ENCODE measurements around the gene KHDRBS2. TPM values are rescaled to one million over a fixed set of nuclear protein-coding genes. Genes with fewer than 3 reads are reported as not detected.

Gene KHDRBS2
- total RNA-seq, 1 donor, result not detected

GRCh38 chr6:62146954-62147853 is 138.8 kb downstream of the KHDRBS2 start:
- Histone ChIP-seq H3K27me3 (ENCODE audit: insufficient read depth, low read length) (no peaks in the 10 kb centered on the region), H3K27ac (ENCODE audit: low read depth, low read length) (no peak overlapping the region), H2AFZ (ENCODE audit: low read length) (no peak overlapping the region), H3K9me3 (ENCODE audit: low read depth, low read length) (peaks cover 2% of the 10 kb centered on the region), H3K4me2 (ENCODE audit: insufficient read depth, low read length) (no peak overlapping the region), H3K79me2 (ENCODE audit: insufficient read depth, low read length) (no peaks in the 10 kb centered on the region), H3K36me3 (ENCODE audit: insufficient read depth, low read length) (no peaks in the 10 kb centered on the region), H3K4me1 (ENCODE audit: insufficient read depth, low read length) (no peaks in the 10 kb centered on the region), H3K4me3 (ENCODE audit: insufficient read depth, low read length) (no peak overlapping the region), H4K20me1 (ENCODE audit: insufficient read depth, low read length) (no peaks in the 10 kb centered on the region)
- DNase-seq (ENCODE audit: insufficient read length, low spot score, missing footprints), result no peak
- TF ChIP-seq, protein P1, sequence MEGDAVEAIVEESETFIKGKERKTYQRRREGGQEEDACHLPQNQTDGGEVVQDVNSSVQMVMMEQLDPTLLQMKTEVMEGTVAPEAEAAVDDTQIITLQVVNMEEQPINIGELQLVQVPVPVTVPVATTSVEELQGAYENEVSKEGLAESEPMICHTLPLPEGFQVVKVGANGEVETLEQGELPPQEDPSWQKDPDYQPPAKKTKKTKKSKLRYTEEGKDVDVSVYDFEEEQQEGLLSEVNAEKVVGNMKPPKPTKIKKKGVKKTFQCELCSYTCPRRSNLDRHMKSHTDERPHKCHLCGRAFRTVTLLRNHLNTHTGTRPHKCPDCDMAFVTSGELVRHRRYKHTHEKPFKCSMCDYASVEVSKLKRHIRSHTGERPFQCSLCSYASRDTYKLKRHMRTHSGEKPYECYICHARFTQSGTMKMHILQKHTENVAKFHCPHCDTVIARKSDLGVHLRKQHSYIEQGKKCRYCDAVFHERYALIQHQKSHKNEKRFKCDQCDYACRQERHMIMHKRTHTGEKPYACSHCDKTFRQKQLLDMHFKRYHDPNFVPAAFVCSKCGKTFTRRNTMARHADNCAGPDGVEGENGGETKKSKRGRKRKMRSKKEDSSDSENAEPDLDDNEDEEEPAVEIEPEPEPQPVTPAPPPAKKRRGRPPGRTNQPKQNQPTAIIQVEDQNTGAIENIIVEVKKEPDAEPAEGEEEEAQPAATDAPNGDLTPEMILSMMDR (IDR thresholded peaks at IDR 0.05; ENCODE audit: extremely low read depth, low read depth, low read length), result no peak

DNA sequence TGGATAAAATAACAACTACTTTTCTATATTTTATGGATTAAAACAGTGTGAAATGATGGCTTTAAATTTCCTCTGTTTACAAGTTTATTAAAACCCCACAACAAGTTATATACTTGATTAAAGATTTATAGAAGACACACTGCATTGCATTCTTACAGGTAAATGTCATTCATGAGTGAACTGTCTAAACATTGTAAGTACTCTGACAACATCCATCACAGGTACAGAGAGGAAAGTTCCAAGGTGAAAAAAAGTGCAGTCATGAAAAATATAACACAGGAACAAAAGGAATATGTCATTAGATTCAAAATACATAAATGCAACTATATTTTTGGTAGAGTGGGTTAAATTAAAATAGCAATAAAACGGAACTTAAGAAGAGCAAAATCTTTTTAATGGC is 156.9 kb downstream of the KHDRBS2 start:
- H2AFZ ChIP-seq (ENCODE audit: low read length), result no peak overlapping the region
- H3K79me2 ChIP-seq (ENCODE audit: insufficient read depth, low read length), result no peaks in the 10 kb centered on the region
- H3K27me3 ChIP-seq (ENCODE audit: insufficient read depth, low read length), result no peaks in the 10 kb centered on the region
- no peak overlapping the region for H3K27ac ChIP-seq (ENCODE audit: low read depth, low read length)
- no peak overlapping the region for H3K4me3 ChIP-seq (ENCODE audit: insufficient read depth, low read length)
- no peak overlapping the region for H3K4me2 ChIP-seq (ENCODE audit: insufficient read depth, low read length)
- H3K36me3 ChIP-seq (ENCODE audit: insufficient read depth, low read length), result no peaks in the 10 kb centered on the region
- no peaks in the 10 kb centered on the region for H4K20me1 ChIP-seq (ENCODE audit: insufficient read depth, low read length)
- H3K4me1 ChIP-seq (ENCODE audit: insufficient read depth, low read length), result no peaks in the 10 kb centered on the region
- DNase-seq (ENCODE audit: insufficient read length, low spot score, missing footprints), result no peak
- no peaks in the 10 kb centered on the region for H3K9me3 ChIP-seq (ENCODE audit: low read depth, low read length)
- TF ChIP-seq, protein P1 (IDR thresholded peaks at IDR 0.05; ENCODE audit: extremely low read depth, low read depth, low read length), result no peak

GRCh38 chr6:62119401-62119800 is 166.6 kb downstream of the KHDRBS2 start:
- TF ChIP-seq, protein P1 (IDR thresholded peaks at IDR 0.05; ENCODE audit: extremely low read depth, low read depth, low read length), result no peak
- H3K27me3 ChIP-seq (ENCODE audit: insufficient read depth, low read length), result no peaks in the 10 kb centered on the region
- H3K27ac ChIP-seq (ENCODE audit: low read depth, low read length), result no peak overlapping the region
- H2AFZ ChIP-seq (ENCODE audit: low read length), result no peak overlapping the region
- no peak overlapping the region for H3K4me2 ChIP-seq (ENCODE audit: insufficient read depth, low read length)
- H3K4me1 ChIP-seq (ENCODE audit: insufficient read depth, low read length), result no peaks in the 10 kb centered on the region
- no peak for DNase-seq (ENCODE audit: insufficient read length, low spot score, missing footprints)
- no peaks in the 10 kb centered on the region for H3K36me3 ChIP-seq (ENCODE audit: insufficient read depth, low read length)
- no peak overlapping the region for H3K4me3 ChIP-seq (ENCODE audit: insufficient read depth, low read length)
- no peaks in the 10 kb centered on the region for H3K79me2 ChIP-seq (ENCODE audit: insufficient read depth, low read length)
- no peaks in the 10 kb centered on the region for H4K20me1 ChIP-seq (ENCODE audit: insufficient read depth, low read length)
- no peaks in the 10 kb centered on the region for H3K9me3 ChIP-seq (ENCODE audit: low read depth, low read length)

DNA sequence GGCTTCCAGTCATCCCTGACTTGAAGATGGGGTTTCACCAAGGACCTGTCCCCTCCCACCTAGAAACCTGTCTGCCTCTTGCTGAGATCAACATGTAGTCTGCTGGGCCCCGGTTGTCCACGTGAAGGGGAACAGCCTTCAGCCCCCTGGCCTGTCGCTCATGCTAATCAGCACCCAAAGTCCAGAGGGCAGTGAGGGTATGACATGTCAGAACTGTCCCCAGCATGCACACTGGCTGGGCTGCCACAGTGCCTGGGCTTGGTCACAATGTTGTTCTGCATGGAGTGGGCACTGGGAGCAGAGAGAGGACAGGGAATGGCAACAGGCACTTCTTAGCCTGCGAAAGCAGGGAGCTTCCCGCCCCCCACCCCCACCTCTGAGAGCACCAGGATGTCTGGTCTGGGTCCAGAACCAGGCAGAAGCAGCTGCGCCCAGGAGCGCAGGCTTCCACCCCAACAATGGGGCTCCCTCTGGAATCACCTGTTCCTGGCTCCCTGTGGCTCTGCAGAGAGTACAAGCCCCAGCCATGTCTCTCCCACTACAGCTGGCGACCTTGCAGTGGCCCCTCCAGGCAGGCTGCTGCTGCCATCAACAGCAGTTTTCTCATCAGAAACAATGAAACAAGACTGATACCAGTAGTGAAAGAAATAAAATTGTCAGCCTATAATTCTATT is 182.7 kb downstream of the KHDRBS2 start:
- TF ChIP-seq, protein P1 (IDR thresholded peaks at IDR 0.05; ENCODE audit: extremely low read depth, low read depth, low read length), result no peak
- no peak for DNase-seq (ENCODE audit: insufficient read length, low spot score, missing footprints)

More for the DNA sequence above, 182.7 kb downstream of the KHDRBS2 start:
- Histone ChIP-seq H3K27ac (ENCODE audit: low read depth, low read length) (no peak overlapping the region), H3K4me3 (ENCODE audit: insufficient read depth, low read length) (no peak overlapping the region), H4K20me1 (ENCODE audit: insufficient read depth, low read length) (no peaks in the 10 kb centered on the region), H3K79me2 (ENCODE audit: insufficient read depth, low read length) (no peaks in the 10 kb centered on the region), H3K4me1 (ENCODE audit: insufficient read depth, low read length) (no peaks in the 10 kb centered on the region), H3K36me3 (ENCODE audit: insufficient read depth, low read length) (no peaks in the 10 kb centered on the region), H3K27me3 (ENCODE audit: insufficient read depth, low read length) (no peaks in the 10 kb centered on the region), H3K9me3 (ENCODE audit: low read depth, low read length) (no peaks in the 10 kb centered on the region), H3K4me2 (ENCODE audit: insufficient read depth, low read length) (no peak overlapping the region), H2AFZ (ENCODE audit: low read length) (no peak overlapping the region)
